MM.1S (cell line): ENCODE data around the gene LETM1.

Experiments used
- CTCF ChIP-seq: fragments of 300-600 bp; sonication (generic); IDR thresholded peaks from 2 replicates; pipeline ENCODE4 v1.5.1; 2016; ENCODE audit warnings: antibody characterized with exemption, low read length, mixed read lengths
- EZH2 ChIP-seq: fragments of 300-600 bp; sonication (generic); optimal IDR thresholded peaks from 2 replicates; pipeline ENCODE3; 2017; ENCODE audit warnings: low read depth, mild to moderate bottlenecking, antibody characterized with exemption, low read length, mixed read lengths
- EZH2phosphoT487 ChIP-seq: fragments of 300-600 bp; sonication (generic); IDR thresholded peaks from 2 replicates; pipeline ENCODE4 v1.6.1; 2018; ENCODE audit warnings: antibody characterized with exemption, low read length

GRCh38 chr4:1842993-1843448, 12.9 kb downstream of the LETM1 start:
- TF ChIP-seq CTCF (no peak), EZH2 (no peak), EZH2phosphoT487 (no peak)
